NCI-H187 treated with DMSO at 0.1 percent for 48 hours (cell line): ENCODE results near the gene CANT1.
"Not testable (repeated sequence)": the region's sequence is repeated elsewhere in the genome, so short reads cannot be mapped to it uniquely, and the experiment has no call there.

Source experiments
- DNase-seq: peaks from one replicate; lab custom pipeline; 2025; lab: John Stamatoyannopoulos, UW

CANT1 gene

GRCh38 chr17:79027274-79027924 lies 17.8 kb upstream of the CANT1 start:
- DNase-seq: no peak

DNA sequence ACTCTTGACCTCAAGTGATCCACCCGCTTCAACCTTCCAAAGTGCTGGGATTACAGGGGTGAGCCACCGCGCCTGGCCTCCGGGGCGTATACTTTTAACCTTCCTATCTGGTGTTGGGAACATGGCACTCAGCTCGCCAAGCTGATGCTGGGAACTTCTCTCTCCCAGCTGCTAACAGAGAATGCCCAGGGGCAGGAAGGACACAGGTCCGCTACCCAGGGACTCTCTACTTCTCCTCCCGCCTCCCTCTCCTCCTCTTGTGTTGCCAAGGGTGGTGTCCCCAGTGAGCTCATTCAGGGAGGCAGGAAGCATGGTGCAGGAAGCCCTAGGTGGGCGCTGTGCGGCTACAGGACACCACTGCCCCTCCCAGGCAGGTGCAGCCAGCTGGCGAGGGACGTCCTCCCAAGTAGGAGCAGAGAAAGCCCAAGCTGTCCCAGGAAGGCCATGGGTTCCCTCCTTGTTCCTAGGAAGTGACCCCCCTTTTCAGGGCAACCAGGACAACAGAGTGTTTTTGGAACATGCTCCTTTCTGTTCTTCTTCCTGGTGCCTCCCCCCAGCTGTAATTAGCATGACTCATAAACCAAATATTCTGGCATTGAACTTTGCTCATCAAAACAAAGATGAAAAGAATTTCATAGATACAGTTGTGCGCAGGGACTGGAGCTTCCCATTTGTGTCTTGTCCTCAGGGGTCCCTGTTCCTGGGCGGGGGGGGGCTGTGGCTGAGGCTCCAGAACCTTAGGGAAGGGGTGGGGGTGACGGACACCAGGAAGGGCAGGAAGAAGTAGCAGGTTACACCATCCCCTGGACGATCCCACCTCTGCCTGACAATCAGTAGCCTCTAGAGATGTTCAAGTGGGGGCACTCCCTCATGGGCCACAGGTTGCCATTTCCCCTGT lies 17.1 kb upstream of the CANT1 start:
- no peak for DNase-seq

DNA sequence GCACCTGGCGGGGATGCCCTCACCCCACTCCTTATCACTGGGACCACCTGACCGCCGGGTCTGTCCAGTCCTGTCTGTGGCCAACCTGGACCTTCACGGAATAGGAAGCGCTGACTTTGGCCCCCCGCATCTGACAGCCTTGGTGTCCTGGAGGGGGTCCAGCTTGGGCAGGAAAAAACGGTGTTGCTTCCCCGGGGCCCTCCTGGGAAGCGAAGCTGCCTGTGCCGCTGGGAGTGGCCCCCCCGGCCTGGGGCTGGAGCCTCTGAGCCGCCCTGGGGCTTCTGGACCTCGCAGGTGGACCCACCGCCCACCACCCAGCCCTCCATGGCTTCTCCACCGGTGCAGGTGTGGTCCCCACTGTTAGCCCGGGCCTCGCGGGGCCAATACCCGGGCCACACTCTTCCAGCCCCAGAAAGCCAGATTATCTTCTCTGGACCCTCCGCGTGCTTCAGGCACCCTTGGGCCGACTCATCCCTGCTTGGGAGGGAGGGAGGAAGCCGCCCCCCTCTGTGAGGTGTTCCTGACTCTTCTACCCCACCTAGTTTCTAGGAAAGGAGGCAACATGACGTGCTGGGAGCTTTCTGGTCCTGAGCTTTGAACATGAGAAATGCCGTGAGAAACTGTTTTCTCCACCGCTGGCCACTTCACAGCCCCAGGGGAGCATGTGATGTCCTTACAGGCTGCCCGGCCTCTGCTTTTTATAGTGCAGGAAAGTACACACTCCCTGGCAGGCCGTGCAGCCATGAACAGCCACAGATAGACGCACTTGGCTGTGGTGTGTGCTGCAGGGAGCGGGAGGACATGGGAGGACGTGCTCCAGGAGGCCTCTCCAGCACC lies 15.6 kb upstream of the CANT1 start:
- no peak for DNase-seq

GRCh38 chr17:79023886-79024771 lies 14.6 kb upstream of the CANT1 start, which contains the start of gene C1QTNF1:
TSS of gene C1QTNF1 (plus strand) at chr17:79024169. CDS start at chr17:79043969, 19,800 bp downstream.
- DNase-seq: no peak

- no peak for DNase-seq
Observed at GRCh38 chr17:79023180-79023705, 13.7 kb upstream of the CANT1 start.

GRCh38 chr17:79022507-79022991 lies 13.0 kb upstream of the CANT1 start:
- no peak for DNase-seq

DNA sequence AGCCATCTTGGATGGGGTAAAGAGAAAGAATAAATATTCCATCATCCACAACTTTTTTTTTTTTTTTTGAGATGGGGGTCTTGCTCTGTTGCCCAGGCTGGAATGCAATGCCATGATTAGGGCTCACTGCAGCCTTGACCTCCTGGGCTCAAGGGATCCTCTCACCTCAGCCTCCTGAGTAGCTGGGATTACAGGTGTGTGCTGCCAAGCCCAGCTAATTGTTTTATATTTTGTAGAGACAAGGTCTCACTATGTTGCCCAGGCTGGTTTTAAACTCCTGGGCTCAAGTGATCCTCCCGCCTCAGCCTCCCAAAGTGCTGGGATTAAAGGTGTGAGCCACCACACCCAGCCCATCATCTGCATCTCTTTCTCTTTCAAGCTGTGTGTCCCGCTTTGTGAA lies 12.4 kb upstream of the CANT1 start:
- DNase-seq: not testable (repeated sequence)

DNA sequence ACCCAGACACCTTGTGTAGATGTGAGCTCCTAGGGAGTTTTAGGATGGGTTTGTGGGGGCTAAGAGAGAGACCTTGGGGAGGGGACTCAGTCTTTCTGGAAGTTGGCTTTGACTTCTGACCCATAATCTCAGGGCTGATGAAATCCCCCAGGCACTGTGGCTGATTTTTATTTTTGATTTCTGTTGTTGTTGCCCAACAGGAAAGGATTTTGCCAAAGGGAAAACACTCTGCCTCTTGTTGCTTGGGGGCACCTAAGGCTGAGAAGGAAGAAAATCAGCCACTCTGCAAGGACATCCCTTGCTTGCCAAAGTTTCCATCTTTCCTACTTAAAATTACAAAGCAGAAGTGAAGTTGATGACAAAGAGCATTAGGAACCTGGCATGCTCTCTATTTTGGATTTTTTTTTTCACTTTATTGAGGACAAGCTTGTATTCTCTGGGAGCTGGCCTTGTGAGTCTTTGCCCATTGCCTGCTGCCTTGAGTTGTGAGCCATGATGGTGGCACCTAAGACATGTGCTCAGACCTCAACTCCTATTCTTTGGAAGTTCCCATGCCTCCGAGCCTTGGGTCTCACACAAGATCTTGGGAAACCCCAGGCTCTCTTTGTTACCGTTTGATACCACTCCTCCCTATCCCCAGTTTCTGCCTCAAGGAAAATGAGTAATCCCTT lies 11.2 kb upstream of the CANT1 start:
- no peak for DNase-seq

DNA sequence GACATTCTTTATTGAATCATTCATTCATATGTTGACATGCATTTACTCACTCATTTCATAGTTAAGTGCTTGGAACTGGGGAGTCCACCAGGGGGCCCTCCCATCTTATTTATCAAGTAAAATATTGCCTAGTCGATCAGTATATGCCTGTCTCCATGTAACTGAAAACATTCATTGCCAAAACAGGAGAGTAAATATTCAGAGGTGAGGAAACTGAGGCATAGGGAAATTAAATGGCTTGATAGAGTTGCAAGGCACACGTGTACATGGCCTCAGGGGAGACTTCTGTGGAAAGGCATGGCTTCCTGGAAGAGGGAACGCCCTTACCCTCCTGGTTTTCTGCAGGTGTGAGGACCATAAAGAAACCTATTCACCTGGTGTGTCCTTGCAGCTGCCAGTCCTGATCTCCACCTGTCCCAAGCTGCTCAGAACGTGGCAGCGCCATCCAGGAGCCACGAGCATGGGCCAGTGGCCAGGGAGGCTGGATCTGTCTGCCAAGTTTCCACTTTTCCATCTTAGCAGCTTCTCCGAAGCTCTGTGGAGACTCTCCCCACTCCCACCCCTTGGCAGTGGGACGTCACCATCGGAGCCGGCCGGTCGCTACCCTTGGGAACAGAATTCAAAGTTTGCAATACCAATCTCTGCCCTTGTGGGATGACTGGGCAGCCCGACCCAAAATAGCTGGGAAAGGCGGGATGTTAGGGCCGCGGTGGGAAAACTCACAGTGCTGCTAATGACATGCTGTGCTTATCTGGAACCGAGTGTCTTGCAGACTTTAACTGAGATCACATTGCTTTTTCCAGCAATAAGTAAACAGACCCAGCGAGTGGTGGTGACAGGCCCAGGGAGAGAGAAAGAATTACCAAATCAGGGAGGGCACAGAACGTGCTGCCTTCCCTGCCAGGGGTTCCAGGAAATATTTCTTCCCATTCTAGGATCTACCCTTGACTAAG lies 10.3 kb upstream of the CANT1 start:
- no peak for DNase-seq

DNA sequence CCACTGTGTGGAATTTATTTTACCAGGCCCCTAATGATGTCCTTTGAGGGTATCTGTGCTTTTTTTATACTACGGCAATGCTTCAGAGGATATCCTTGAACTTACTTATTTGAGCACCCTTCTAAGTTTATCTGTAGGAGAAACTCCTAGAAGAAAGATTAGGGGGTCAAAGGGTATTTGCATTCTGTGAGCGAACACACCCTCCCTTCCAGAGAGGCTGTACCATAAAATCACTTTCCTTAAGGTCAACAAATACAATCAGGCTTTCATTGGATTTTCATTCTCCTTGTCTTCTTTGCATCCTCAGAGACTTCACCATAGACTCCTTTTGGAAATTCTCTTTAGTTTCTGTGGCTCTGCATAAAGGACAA lies 9.7 kb upstream of the CANT1 start:
- no peak for DNase-seq

DNA sequence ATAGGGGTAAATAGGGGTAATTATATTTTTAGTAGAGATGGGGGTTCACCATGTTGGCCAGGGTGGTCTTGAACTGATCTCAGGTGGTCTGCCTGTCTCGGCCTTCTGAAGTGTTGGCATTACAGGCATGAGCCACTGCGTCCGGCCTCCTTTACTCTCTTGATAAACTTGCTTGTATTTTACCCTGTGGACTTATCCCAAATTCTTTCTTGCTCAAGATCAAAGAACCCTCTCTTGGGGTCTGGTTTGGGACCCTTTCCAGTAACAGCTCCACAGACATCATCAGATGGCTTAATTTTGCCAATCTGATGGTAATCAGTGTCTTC lies 8.8 kb upstream of the CANT1 start:
- no peak for DNase-seq

GRCh38 chr17:79017546-79018369 lies 8.2 kb upstream of the CANT1 start:
- DNase-seq: no peak

GRCh38 chr17:79014158-79014758 lies 4.7 kb upstream of the CANT1 start:
- no peak for DNase-seq

GRCh38 chr17:79012563-79013134 lies 3.1 kb upstream of the CANT1 start:
- no peak for DNase-seq

DNA sequence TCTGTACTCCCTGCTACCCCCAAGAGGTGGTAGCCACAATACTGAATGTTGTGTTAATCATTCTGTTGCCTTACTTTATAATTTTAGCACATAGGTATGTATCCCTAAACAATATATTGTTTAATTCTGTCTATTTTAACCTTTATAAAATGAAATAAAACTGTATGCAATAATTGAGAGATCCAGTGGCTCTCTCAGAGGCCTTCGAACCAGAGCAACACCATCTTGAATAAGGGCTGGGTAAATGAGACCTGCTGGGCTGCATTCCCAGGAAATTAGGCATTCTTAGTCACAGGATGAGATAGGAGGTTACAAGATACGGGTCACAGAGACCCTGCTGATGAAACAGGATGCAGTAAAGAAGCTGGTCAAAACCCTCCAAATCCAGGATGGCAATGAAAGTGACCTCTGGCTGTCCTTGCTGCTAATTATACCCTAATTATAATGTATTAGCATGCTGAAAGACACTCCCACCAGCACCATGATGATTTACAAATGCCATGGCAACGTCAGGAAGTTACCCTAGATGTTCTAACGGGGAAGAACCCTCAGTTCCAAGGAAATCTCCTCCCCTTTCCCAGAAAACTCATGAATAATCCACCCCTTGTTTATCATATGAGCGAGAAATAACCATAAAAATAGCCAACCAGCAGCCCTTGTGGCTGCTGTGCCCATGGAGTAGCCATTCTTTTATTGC lies 2.0 kb upstream of the CANT1 start:
- no peak for DNase-seq

DNA sequence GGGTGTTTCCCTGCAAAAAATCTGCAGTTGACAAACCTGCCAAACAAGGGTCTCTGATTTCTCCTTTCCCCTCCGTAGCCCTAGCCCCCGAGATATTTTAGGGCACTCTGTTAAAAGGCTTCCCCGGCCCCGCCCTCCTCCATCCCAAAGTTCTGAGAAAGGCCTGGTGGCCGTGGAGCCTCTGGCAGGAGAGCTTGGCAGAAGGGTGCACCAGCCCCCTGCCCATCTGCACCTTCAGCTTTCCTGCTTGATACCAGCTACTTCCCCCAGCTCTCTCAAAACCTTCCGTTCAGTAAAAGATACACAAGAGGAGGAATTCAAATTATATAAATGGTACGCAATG lies 711 bp upstream of the CANT1 start:
- DNase-seq: no peak

- DNase-seq: no peak
Observed at GRCh38 chr17:79008666-79009387, 737 bp downstream of the CANT1 start.
